ENCODE data around the gene PANX1. TPM values are rescaled to one million over a fixed set of nuclear protein-coding genes. Genes with fewer than 3 reads are reported as not detected.
A peak's percentile ranks its signal among the peaks of the same experiment; 100 is the strongest.

The PANX1 gene
- total RNA-seq, 1 experiment from 2014 or later = 62.9 TPM

- Histone ChIP-seq H3K27me3 (ENCODE audit: low read length) (no peaks in the 10 kb centered on the region), H3K4me1 (ENCODE audit: insufficient read depth, low read length) (peaks cover 24% of the 10 kb centered on the region), H3K9ac (ENCODE audit: low read length) (no peak overlapping the region), H3K4me3 (ENCODE audit: low read length) (no peak overlapping the region), H3K9me2 (replicated peaks; ENCODE audit: low read length) (no peaks in the 10 kb centered on the region), H3K4me2 (ENCODE audit: low read length) (peak overlapping the region; percentile 23; the same call in 1 of the 2 replicates), H4K20me1 (ENCODE audit: low read length) (no peaks in the 10 kb centered on the region), H3K36me3 (ENCODE audit: low read depth, low read length) (no peaks in the 10 kb centered on the region), H2AFZ (ENCODE audit: low read length) (no peak overlapping the region), H3F3A (ENCODE audit: low read length, unreplicated experiment) (no peaks in the 10 kb centered on the region), H3K9me3 (ENCODE audit: low read length) (no peaks in the 10 kb centered on the region), H3K79me2 (ENCODE audit: low read length) (no peaks in the 10 kb centered on the region), H3K27ac (ENCODE audit: low read length) (no peak overlapping the region; the same call in 1 of the 2 replicates)
- BruUV-seq (replicated peaks) = no TSS peak
- ChIA-PET POLR2A (ENCODE audit: unreplicated experiment) (no interaction called here), CTCF (no interaction called here)
- intact Hi-C loops (cut with micrococcal nuclease) = no loop called here
- DNase-seq (peak; percentile 97), ATAC-seq (peak; percentile 98)
- TF ChIP-seq CTCF (conservative IDR thresholded peaks at IDR 0.05; ENCODE audit: low read depth, low read length) = no peak
- TF ChIP-seq EZH2 (IDR thresholded peaks at IDR 0.05; ENCODE audit: low read length, unreplicated experiment) = no peak
- TF ChIP-seq EZH2phosphoT487 (IDR thresholded peaks at IDR 0.05; ENCODE audit: borderline replicate concordance, low read length) = no peak
These were observed 64.6 kb downstream of the PANX1 start for GRCh38 chr11:94193288-94193687.

- Histone ChIP-seq H2AFZ (ENCODE audit: low read length) (no peak overlapping the region), H3K27me3 (ENCODE audit: low read length) (no peaks in the 10 kb centered on the region), H3K4me3 (ENCODE audit: low read length) (no peak overlapping the region), H3K9me2 (replicated peaks; ENCODE audit: low read length) (no peaks in the 10 kb centered on the region), H3K9ac (ENCODE audit: low read length) (no peak overlapping the region), H3F3A (ENCODE audit: low read length, unreplicated experiment) (no peaks in the 10 kb centered on the region), H3K4me1 (ENCODE audit: insufficient read depth, low read length) (peaks cover 24% of the 10 kb centered on the region), H4K20me1 (ENCODE audit: low read length) (no peaks in the 10 kb centered on the region), H3K79me2 (ENCODE audit: low read length) (no peaks in the 10 kb centered on the region), H3K27ac (ENCODE audit: low read length) (no peak overlapping the region), H3K9me3 (ENCODE audit: low read length) (no peaks in the 10 kb centered on the region), H3K36me3 (ENCODE audit: low read depth, low read length) (no peaks in the 10 kb centered on the region), H3K4me2 (ENCODE audit: low read length) (no peak overlapping the region)
- POLR2A ChIA-PET (ENCODE audit: unreplicated experiment) = no interaction called here
- BruUV-seq (replicated peaks) = no TSS peak
- CTCF ChIA-PET = no interaction called here
- ATAC-seq (no peak), DNase-seq (no peak)
- TF ChIP-seq EZH2 (IDR thresholded peaks at IDR 0.05; ENCODE audit: low read length, unreplicated experiment) (no peak), EZH2phosphoT487 (IDR thresholded peaks at IDR 0.05; ENCODE audit: borderline replicate concordance, low read length) (no peak), CTCF (conservative IDR thresholded peaks at IDR 0.05; ENCODE audit: low read depth, low read length) (no peak)
- intact Hi-C loops (cut with micrococcal nuclease) = no loop called here
These were observed 66.1 kb downstream of the PANX1 start for GRCh38 chr11:94194712-94195111.

- H4K20me1 ChIP-seq (ENCODE audit: low read length) = no peaks in the 10 kb centered on the region
- DNase-seq = peak; percentile 49
- ATAC-seq = peak; percentile 53
- H3K9me2 ChIP-seq (replicated peaks; ENCODE audit: low read length) = no peaks in the 10 kb centered on the region
- H3K36me3 ChIP-seq (ENCODE audit: low read depth, low read length) = no peaks in the 10 kb centered on the region
- ChIA-PET CTCF (no interaction called here), POLR2A (ENCODE audit: unreplicated experiment) (no interaction called here)
- no peaks in the 10 kb centered on the region for H3K27me3 ChIP-seq (ENCODE audit: low read length)
- H3K4me3 ChIP-seq (ENCODE audit: low read length) = no peak overlapping the region
- H3K4me2 ChIP-seq (ENCODE audit: low read length) = no peak overlapping the region
- no peaks in the 10 kb centered on the region for H3K9me3 ChIP-seq (ENCODE audit: low read length)
- H3K27ac ChIP-seq (ENCODE audit: low read length) = no peak overlapping the region
- no TSS peak for BruUV-seq (replicated peaks)
- no peaks in the 10 kb centered on the region for H3K79me2 ChIP-seq (ENCODE audit: low read length)
- no peak overlapping the region for H3K9ac ChIP-seq (ENCODE audit: low read length)
- no peak for TF ChIP-seq EZH2phosphoT487 (IDR thresholded peaks at IDR 0.05; ENCODE audit: borderline replicate concordance, low read length)
- TF ChIP-seq CTCF (conservative IDR thresholded peaks at IDR 0.05; ENCODE audit: low read depth, low read length) = no peak
- no peak for TF ChIP-seq EZH2 (IDR thresholded peaks at IDR 0.05; ENCODE audit: low read length, unreplicated experiment)
- no peaks in the 10 kb centered on the region for H3F3A ChIP-seq (ENCODE audit: low read length, unreplicated experiment)
- intact Hi-C loops (cut with micrococcal nuclease) = no loop called here
- no peak overlapping the region for H2AFZ ChIP-seq (ENCODE audit: low read length)
- H3K4me1 ChIP-seq (ENCODE audit: insufficient read depth, low read length) = peaks cover 24% of the 10 kb centered on the region
These were observed 67.7 kb downstream of the PANX1 start for GRCh38 chr11:94196363-94196762.
